MCF 10A (cell line): ENCODE results near the gene EPHA8. TPM values are rescaled to one million over a fixed set of nuclear protein-coding genes. Genes with fewer than 3 reads are reported as not detected.

Experiments used
- BruUV-seq: library from RNA; stranded (reverse); fragments of 400-500 nt; replicated peaks from 2 replicates; lab custom pipeline; 2021; lab: Mats Ljungman, UMichigan
- CTCF ChIA-PET: fragments of 300-600 bp; sonication (Branson Sonifier 250); formaldehyde crosslinking; extraction: SDS; loops from one replicate; lab custom pipeline; 2021; ENCODE audit warnings: antibody characterized with exemption, inconsistent platforms; lab: Yijun Ruan, JAX
- POLR2A ChIA-PET: fragments of 300-600, 350-650 bp; sonication (Branson Sonifier 250); formaldehyde crosslinking; extraction: SDS; loops from one replicate; lab custom pipeline; 2020; ENCODE audit warnings: antibody characterized with exemption, inconsistent platforms; lab: Yijun Ruan, JAX
- DNase-seq: peaks from one replicate; pipeline ENCODE4 v3.0.0-alpha.2; 2018; ENCODE audit not compliant: unreplicated experiment
- H3K27ac Mint-ChIP-seq: one replicate; pipeline ENCODE4 v1.8.0; 2022; ENCODE audit warnings: mild to moderate bottlenecking, low read depth, mixed read lengths; ENCODE audit not compliant: unreplicated experiment
- H3K27me3 Mint-ChIP-seq: one replicate; pipeline ENCODE4 v1.8.0; 2022; ENCODE audit warnings: mixed read lengths; ENCODE audit not compliant: insufficient read depth, unreplicated experiment
- H3K36me3 Mint-ChIP-seq: one replicate; pipeline ENCODE4 v1.8.0; 2022; ENCODE audit warnings: mild to moderate bottlenecking, moderate library complexity, mixed read lengths; ENCODE audit not compliant: insufficient read depth, unreplicated experiment
- H3K4me1 Mint-ChIP-seq: one replicate; pipeline ENCODE4 v1.8.0; 2022; ENCODE audit warnings: mixed read lengths; ENCODE audit not compliant: insufficient read depth, unreplicated experiment
- H3K4me3 Mint-ChIP-seq: one replicate; pipeline ENCODE4 v1.8.0; 2022; ENCODE audit warnings: mild to moderate bottlenecking, moderate library complexity, mixed read lengths; ENCODE audit not compliant: unreplicated experiment
- H3K9me3 Mint-ChIP-seq: one replicate; pipeline ENCODE4 v1.8.0; 2022; ENCODE audit warnings: mixed read lengths; ENCODE audit not compliant: unreplicated experiment
- intact Hi-C: fragments of 100-400 bp; cut with micrococcal nuclease; formaldehyde crosslinking; loops from 2 replicates; pipeline ENCODE4 v1.14.1; 2022
- total RNA-seq: library from RNA; stranded (reverse); gene quantifications from 2 replicates; pipeline ENCODE4 v1.2.3, GENCODE V29; 2022
- TF ChIP-seq, protein P1 (sequence below): fragments of 200-600 bp; IDR thresholded peaks from one replicate; pipeline ENCODE4 v1.8.0; 2022; ENCODE audit warnings: antibody characterized with exemption, mild to moderate bottlenecking; ENCODE audit not compliant: unreplicated experiment

EPHA8 gene
- total RNA-seq, 1 experiment from 2014 or later = not detected

DNA sequence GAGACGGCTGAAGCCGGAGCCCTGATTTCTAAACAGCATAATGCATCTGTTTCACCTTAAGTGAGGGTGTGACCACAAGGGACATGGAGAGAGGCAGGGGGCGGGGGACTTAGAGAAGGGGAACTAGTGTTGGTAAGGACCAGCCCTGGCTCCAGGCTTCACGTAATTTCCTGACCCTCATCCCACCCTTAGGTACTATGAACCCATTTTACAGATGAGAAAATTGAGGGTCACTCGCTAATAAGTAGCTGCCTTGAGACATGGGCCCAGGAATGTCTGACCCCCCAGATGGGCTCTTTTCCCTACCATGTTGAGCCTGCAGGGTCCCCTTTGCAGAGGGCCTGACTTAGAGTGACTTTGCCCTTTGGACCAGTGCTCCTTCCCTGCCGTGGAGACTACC is 4.7 kb downstream of the EPHA8 start:
- peaks cover 6% of the 10 kb centered on the region for H3K36me3 Mint-ChIP-seq
- POLR2A ChIA-PET = no interaction called here
- H3K4me1 Mint-ChIP-seq = no peaks in the 10 kb centered on the region
- no peaks in the 10 kb centered on the region for H3K9me3 Mint-ChIP-seq
- BruUV-seq = no TSS peak
- CTCF ChIA-PET = interaction anchor here (0.6 to 0.7 kb wide), 2 partner anchors 23 to 650 kb away, joined by 3 to 4 read pairs; no protein-coding TSS in a partner anchor
- no peak overlapping the region for H3K27ac Mint-ChIP-seq
- intact Hi-C loops = no loop called here
- no peak overlapping the region for H3K4me3 Mint-ChIP-seq
- H3K27me3 Mint-ChIP-seq = peaks cover 36% of the 10 kb centered on the region
- TF ChIP-seq, protein P1, sequence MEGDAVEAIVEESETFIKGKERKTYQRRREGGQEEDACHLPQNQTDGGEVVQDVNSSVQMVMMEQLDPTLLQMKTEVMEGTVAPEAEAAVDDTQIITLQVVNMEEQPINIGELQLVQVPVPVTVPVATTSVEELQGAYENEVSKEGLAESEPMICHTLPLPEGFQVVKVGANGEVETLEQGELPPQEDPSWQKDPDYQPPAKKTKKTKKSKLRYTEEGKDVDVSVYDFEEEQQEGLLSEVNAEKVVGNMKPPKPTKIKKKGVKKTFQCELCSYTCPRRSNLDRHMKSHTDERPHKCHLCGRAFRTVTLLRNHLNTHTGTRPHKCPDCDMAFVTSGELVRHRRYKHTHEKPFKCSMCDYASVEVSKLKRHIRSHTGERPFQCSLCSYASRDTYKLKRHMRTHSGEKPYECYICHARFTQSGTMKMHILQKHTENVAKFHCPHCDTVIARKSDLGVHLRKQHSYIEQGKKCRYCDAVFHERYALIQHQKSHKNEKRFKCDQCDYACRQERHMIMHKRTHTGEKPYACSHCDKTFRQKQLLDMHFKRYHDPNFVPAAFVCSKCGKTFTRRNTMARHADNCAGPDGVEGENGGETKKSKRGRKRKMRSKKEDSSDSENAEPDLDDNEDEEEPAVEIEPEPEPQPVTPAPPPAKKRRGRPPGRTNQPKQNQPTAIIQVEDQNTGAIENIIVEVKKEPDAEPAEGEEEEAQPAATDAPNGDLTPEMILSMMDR = no peak
- no peak for DNase-seq

DNA sequence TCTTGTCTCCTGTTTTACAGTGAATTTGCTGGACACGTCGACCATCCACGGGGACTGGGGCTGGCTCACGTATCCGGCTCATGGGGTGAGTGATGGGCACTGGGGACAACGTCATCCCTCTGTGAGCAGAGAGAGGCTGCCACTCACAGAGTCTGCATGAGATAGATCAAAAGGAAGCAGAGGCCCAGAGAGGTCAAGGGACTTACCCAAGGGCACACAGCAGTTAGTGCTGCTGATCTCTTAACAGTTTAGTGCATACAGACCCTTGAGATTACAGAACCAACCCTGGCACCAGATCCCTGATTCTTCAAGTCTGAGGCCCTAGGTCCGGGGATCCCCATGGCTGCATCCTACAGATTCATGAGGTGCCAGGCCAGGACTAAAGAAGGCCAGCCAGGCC is 6.0 kb downstream of the EPHA8 start:
- Mint-ChIP-seq H3K4me3 (no peak overlapping the region), H3K27me3 (peaks cover 30% of the 10 kb centered on the region), H3K9me3 (no peaks in the 10 kb centered on the region), H3K4me1 (no peaks in the 10 kb centered on the region), H3K27ac (no peak overlapping the region), H3K36me3 (peaks cover 6% of the 10 kb centered on the region)
- DNase-seq = no peak
- ChIA-PET CTCF (no interaction called here), POLR2A (no interaction called here)
- intact Hi-C loops = no loop called here
- BruUV-seq = no TSS peak
- TF ChIP-seq, protein P1 = no peak

DNA sequence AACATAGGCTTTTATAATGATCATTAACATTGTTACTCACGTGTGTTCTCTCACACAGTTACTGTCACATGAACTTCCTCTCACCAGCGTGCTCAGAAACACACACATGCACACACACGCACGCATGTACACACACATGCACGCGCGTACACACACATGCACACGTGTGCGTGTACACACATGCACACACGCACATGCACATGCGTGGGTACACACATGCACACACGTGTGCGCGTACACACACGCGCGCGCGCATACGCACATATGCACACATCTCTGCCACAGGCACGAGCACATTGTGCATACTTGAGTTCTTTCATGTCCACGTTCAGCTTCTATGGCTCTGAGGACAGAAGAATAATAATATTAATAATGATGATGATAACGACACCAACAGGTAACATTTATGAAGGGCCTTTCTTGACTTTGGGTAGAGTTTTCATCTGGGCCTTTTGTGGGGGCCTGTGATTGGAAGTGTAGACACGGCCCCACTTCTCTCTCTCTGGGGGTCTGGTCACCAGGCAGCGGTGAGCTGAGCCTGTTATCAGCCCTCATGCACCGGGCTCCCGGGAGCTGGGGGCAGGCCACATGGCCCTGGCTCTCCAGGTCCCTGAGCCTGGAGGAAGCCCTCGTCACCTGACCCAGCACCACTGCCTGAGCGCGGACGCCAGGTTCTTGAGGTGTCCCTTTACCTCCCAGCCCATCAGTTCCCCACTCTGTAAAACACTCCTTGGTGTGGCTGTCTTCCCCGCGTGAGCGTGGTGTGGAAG is 7.0 kb downstream of the EPHA8 start:
- TF ChIP-seq, protein P1 = no peak
- peaks cover 6% of the 10 kb centered on the region for H3K36me3 Mint-ChIP-seq
- H3K4me3 Mint-ChIP-seq = no peak overlapping the region
- CTCF ChIA-PET = no interaction called here
- DNase-seq = no peak
- no TSS peak for BruUV-seq
- no peaks in the 10 kb centered on the region for H3K9me3 Mint-ChIP-seq
- H3K4me1 Mint-ChIP-seq = no peaks in the 10 kb centered on the region
- POLR2A ChIA-PET = no interaction called here
- intact Hi-C loops = no loop called here
- no peak overlapping the region for H3K27ac Mint-ChIP-seq
- peaks cover 30% of the 10 kb centered on the region for H3K27me3 Mint-ChIP-seq

DNA sequence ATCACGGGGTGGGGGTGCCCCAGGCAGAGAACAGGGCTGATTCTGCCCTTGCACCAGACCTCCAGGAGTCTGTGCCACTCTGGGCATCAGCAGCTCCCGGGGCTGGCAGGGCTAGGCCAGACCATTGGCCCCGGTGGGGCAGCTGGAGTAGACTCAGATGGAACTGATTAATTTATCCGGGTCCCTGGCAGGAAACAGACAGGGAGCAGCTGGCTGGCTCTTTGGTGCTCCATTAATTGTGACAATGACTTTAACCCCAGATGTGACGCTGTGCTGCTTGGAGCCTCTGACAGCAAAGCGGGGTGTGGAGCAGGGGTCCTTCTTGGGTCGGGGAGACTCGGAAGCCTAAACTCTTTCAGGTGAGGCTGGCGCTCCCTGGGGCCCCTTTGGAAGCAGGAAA is 9.5 kb downstream of the EPHA8 start:
- peaks cover 8% of the 10 kb centered on the region for H3K9me3 Mint-ChIP-seq
- H3K27me3 Mint-ChIP-seq = peaks cover 35% of the 10 kb centered on the region
- ChIA-PET POLR2A (no interaction called here), CTCF (no interaction called here)
- TF ChIP-seq, protein P1 = no peak
- BruUV-seq = no TSS peak
- DNase-seq = no peak
- intact Hi-C loops = no loop called here
- H3K4me3 Mint-ChIP-seq = no peak overlapping the region
- H3K36me3 Mint-ChIP-seq = no peaks in the 10 kb centered on the region
- H3K4me1 Mint-ChIP-seq = no peaks in the 10 kb centered on the region
- no peak overlapping the region for H3K27ac Mint-ChIP-seq
